ENCODE measurements around the gene TBPL1.

The TBPL1 gene

GRCh38 chr6:133983099-133983939 is 30.3 kb downstream of the TBPL1 start:
- Histone ChIP-seq H3K36me3 (ENCODE audit: insufficient read depth, low read depth, low read length) (peaks cover 68% of the 10 kb centered on the region), H3K9ac (ENCODE audit: low read depth, low read length) (no peak overlapping the region), H3K4me1 (ENCODE audit: insufficient read depth, low read length) (peaks cover 6% of the 10 kb centered on the region; the same call in 1 of the 2 replicates), H3K27ac (ENCODE audit: low read length) (no peak overlapping the region), H3K9me3 (ENCODE audit: insufficient read depth, low read depth, low read length) (no peaks in the 10 kb centered on the region), H3K4me3 (ENCODE audit: low read length) (no peak overlapping the region), H3K27me3 (ENCODE audit: insufficient read depth, low read length) (no peaks in the 10 kb centered on the region)

- H3K9ac ChIP-seq (ENCODE audit: low read depth, low read length) = no peak overlapping the region
- H3K36me3 ChIP-seq (ENCODE audit: insufficient read depth, low read depth, low read length) = peaks cover 73% of the 10 kb centered on the region
- no peaks in the 10 kb centered on the region for H3K9me3 ChIP-seq (ENCODE audit: insufficient read depth, low read depth, low read length)
- no peak overlapping the region for H3K4me3 ChIP-seq (ENCODE audit: low read length)
- peaks cover 23% of the 10 kb centered on the region for H3K4me1 ChIP-seq (ENCODE audit: insufficient read depth, low read length)
- H3K27ac ChIP-seq (ENCODE audit: low read length) = no peak overlapping the region
- H3K27me3 ChIP-seq (ENCODE audit: insufficient read depth, low read length) = no peaks in the 10 kb centered on the region
These were observed 32.9 kb downstream of the TBPL1 start for GRCh38 chr6:133985970-133986369.

- Histone ChIP-seq H3K27ac (ENCODE audit: low read length) (no peak overlapping the region), H3K9ac (ENCODE audit: low read depth, low read length) (no peak overlapping the region), H3K9me3 (ENCODE audit: insufficient read depth, low read depth, low read length) (no peaks in the 10 kb centered on the region), H3K4me3 (ENCODE audit: low read length) (no peak overlapping the region), H3K4me1 (ENCODE audit: insufficient read depth, low read length) (peaks cover 32% of the 10 kb centered on the region), H3K36me3 (ENCODE audit: insufficient read depth, low read depth, low read length) (peaks cover 63% of the 10 kb centered on the region), H3K27me3 (ENCODE audit: insufficient read depth, low read length) (no peaks in the 10 kb centered on the region)
These were observed 33.9 kb downstream of the TBPL1 start for GRCh38 chr6:133986942-133987341.

- Histone ChIP-seq H3K9me3 (ENCODE audit: insufficient read depth, low read depth, low read length) (no peaks in the 10 kb centered on the region), H3K9ac (ENCODE audit: low read depth, low read length) (no peak overlapping the region), H3K36me3 (ENCODE audit: insufficient read depth, low read depth, low read length) (peaks cover 37% of the 10 kb centered on the region), H3K27me3 (ENCODE audit: insufficient read depth, low read length) (no peaks in the 10 kb centered on the region), H3K4me3 (ENCODE audit: low read length) (no peak overlapping the region), H3K27ac (ENCODE audit: low read length) (no peak overlapping the region), H3K4me1 (ENCODE audit: insufficient read depth, low read length) (peaks cover 26% of the 10 kb centered on the region)
These were observed 36.5 kb downstream of the TBPL1 start for GRCh38 chr6:133989525-133989924.

GRCh38 chr6:133990321-133990720 is 37.3 kb downstream of the TBPL1 start:
- Histone ChIP-seq H3K4me3 (ENCODE audit: low read length) (no peak overlapping the region), H3K9me3 (ENCODE audit: insufficient read depth, low read depth, low read length) (no peaks in the 10 kb centered on the region), H3K9ac (ENCODE audit: low read depth, low read length) (no peak overlapping the region), H3K27ac (ENCODE audit: low read length) (no peak overlapping the region), H3K4me1 (ENCODE audit: insufficient read depth, low read length) (peaks cover 26% of the 10 kb centered on the region), H3K36me3 (ENCODE audit: insufficient read depth, low read depth, low read length) (peaks cover 32% of the 10 kb centered on the region), H3K27me3 (ENCODE audit: insufficient read depth, low read length) (no peaks in the 10 kb centered on the region)

- Histone ChIP-seq H3K9me3 (ENCODE audit: insufficient read depth, low read depth, low read length) (no peaks in the 10 kb centered on the region), H3K27me3 (ENCODE audit: insufficient read depth, low read length) (no peaks in the 10 kb centered on the region), H3K27ac (ENCODE audit: low read length) (no peak overlapping the region), H3K4me3 (ENCODE audit: low read length) (no peak overlapping the region; the same call in 1 of the 2 replicates), H3K4me1 (ENCODE audit: insufficient read depth, low read length) (peaks cover 29% of the 10 kb centered on the region), H3K36me3 (ENCODE audit: insufficient read depth, low read depth, low read length) (peaks cover 24% of the 10 kb centered on the region), H3K9ac (ENCODE audit: low read depth, low read length) (no peak overlapping the region)
These were observed 38.1 kb downstream of the TBPL1 start for GRCh38 chr6:133991096-133991593.

GRCh38 chr6:133992992-133993680 is 40.1 kb downstream of the TBPL1 start:
- H3K4me1 ChIP-seq (ENCODE audit: insufficient read depth, low read length) = peaks cover 34% of the 10 kb centered on the region
- H3K27ac ChIP-seq (ENCODE audit: low read length) = no peak overlapping the region
- no peaks in the 10 kb centered on the region for H3K9me3 ChIP-seq (ENCODE audit: insufficient read depth, low read depth, low read length)
- peaks cover 9% of the 10 kb centered on the region for H3K36me3 ChIP-seq (ENCODE audit: insufficient read depth, low read depth, low read length)
- no peaks in the 10 kb centered on the region for H3K27me3 ChIP-seq (ENCODE audit: insufficient read depth, low read length)
- no peak overlapping the region for H3K9ac ChIP-seq (ENCODE audit: low read depth, low read length)
- H3K4me3 ChIP-seq (ENCODE audit: low read length) = no peak overlapping the region

- no peaks in the 10 kb centered on the region; the same call in 1 of the 2 replicates for H3K36me3 ChIP-seq (ENCODE audit: insufficient read depth, low read depth, low read length)
- no peak overlapping the region for H3K27ac ChIP-seq (ENCODE audit: low read length)
- no peaks in the 10 kb centered on the region for H3K9me3 ChIP-seq (ENCODE audit: insufficient read depth, low read depth, low read length)
- peaks cover 24% of the 10 kb centered on the region for H3K4me1 ChIP-seq (ENCODE audit: insufficient read depth, low read length)
- H3K4me3 ChIP-seq (ENCODE audit: low read length) = no peak overlapping the region
- no peak overlapping the region for H3K9ac ChIP-seq (ENCODE audit: low read depth, low read length)
- no peaks in the 10 kb centered on the region for H3K27me3 ChIP-seq (ENCODE audit: insufficient read depth, low read length)
These were observed 42.3 kb downstream of the TBPL1 start for GRCh38 chr6:133995296-133995695.

GRCh38 chr6:133995758-133996157 is 42.7 kb downstream of the TBPL1 start:
- Histone ChIP-seq H3K27me3 (ENCODE audit: insufficient read depth, low read length) (no peaks in the 10 kb centered on the region), H3K4me3 (ENCODE audit: low read length) (no peak overlapping the region), H3K9me3 (ENCODE audit: insufficient read depth, low read depth, low read length) (no peaks in the 10 kb centered on the region), H3K4me1 (ENCODE audit: insufficient read depth, low read length) (peaks cover 25% of the 10 kb centered on the region), H3K27ac (ENCODE audit: low read length) (no peak overlapping the region), H3K36me3 (ENCODE audit: insufficient read depth, low read depth, low read length) (no peaks in the 10 kb centered on the region; the same call in 1 of the 2 replicates), H3K9ac (ENCODE audit: low read depth, low read length) (no peak overlapping the region)

- Histone ChIP-seq H3K27ac (ENCODE audit: low read length) (no peak overlapping the region), H3K4me1 (ENCODE audit: insufficient read depth, low read length) (peaks cover 16% of the 10 kb centered on the region), H3K9ac (ENCODE audit: low read depth, low read length) (no peak overlapping the region), H3K36me3 (ENCODE audit: insufficient read depth, low read depth, low read length) (no peaks in the 10 kb centered on the region), H3K9me3 (ENCODE audit: insufficient read depth, low read depth, low read length) (no peaks in the 10 kb centered on the region), H3K4me3 (ENCODE audit: low read length) (no peak overlapping the region), H3K27me3 (ENCODE audit: insufficient read depth, low read length) (no peaks in the 10 kb centered on the region)
These were observed 44.2 kb downstream of the TBPL1 start for GRCh38 chr6:133997267-133997666.

GRCh38 chr6:133999305-133999704 is 46.3 kb downstream of the TBPL1 start:
- Histone ChIP-seq H3K9me3 (ENCODE audit: insufficient read depth, low read depth, low read length) (no peaks in the 10 kb centered on the region), H3K36me3 (ENCODE audit: insufficient read depth, low read depth, low read length) (no peaks in the 10 kb centered on the region)

GRCh38 chr6:134000443-134000842 is 47.4 kb downstream of the TBPL1 start:
- H3K36me3 ChIP-seq (ENCODE audit: insufficient read depth, low read depth, low read length) = no peaks in the 10 kb centered on the region
- H3K9ac ChIP-seq (ENCODE audit: low read depth, low read length) = no peak overlapping the region
- H3K27me3 ChIP-seq (ENCODE audit: insufficient read depth, low read length) = no peaks in the 10 kb centered on the region
- H3K9me3 ChIP-seq (ENCODE audit: insufficient read depth, low read depth, low read length) = no peaks in the 10 kb centered on the region
- H3K27ac ChIP-seq (ENCODE audit: low read length) = no peak overlapping the region
- peaks cover 16% of the 10 kb centered on the region for H3K4me1 ChIP-seq (ENCODE audit: insufficient read depth, low read length)
- no peak overlapping the region for H3K4me3 ChIP-seq (ENCODE audit: low read length)

More at GRCh38 chr6:133999305-133999704, 46.3 kb downstream of the TBPL1 start:
- Histone ChIP-seq H3K4me1 (ENCODE audit: insufficient read depth, low read length) (peaks cover 16% of the 10 kb centered on the region), H3K9ac (ENCODE audit: low read depth, low read length) (no peak overlapping the region), H3K27ac (ENCODE audit: low read length) (no peak overlapping the region), H3K27me3 (ENCODE audit: insufficient read depth, low read length) (no peaks in the 10 kb centered on the region), H3K4me3 (ENCODE audit: low read length) (no peak overlapping the region)
